H1 (cell line): ENCODE measurements around the gene DRC1. TPM values are rescaled to one million over a fixed set of nuclear protein-coding genes. Genes with fewer than 3 reads are reported as not detected.

Experiments
- CTCF ChIA-PET: fragments of 300-600 bp; sonication (Branson Sonifier 250); formaldehyde crosslinking; loops from one replicate; lab custom pipeline; 2021; ENCODE audit not compliant: partially characterized antibody; lab: Charles Lee
- POLR2A ChIA-PET: fragments of 300-600 bp; sonication (Branson Sonifier 250); formaldehyde crosslinking; loops from one replicate; lab custom pipeline; 2021; ENCODE audit warnings: inconsistent platforms; ENCODE audit not compliant: partially characterized antibody; lab: Charles Lee
- DNase-seq, 2 experiments: peaks; one replicate each; pipeline versions ENCODE4 v3.0.0 to v3.0.0-alpha.2; 2010 to 2022; ENCODE audit warnings: low spot score in 2 of 2, low read depth in 1 of 2, mixed read lengths in 1 of 2
- FAIRE-seq: peaks from 2 replicates; lab custom pipeline; 2011; peaks lifted over from hg19 to GRCh38; lab: Jason Lieb, UNC
- H2AFZ ChIP-seq: 2 replicates; pipeline ENCODE4 v1.8.1; 2012; ENCODE audit warnings: low read length, inconsistent platforms
- H2AK5ac ChIP-seq: 2 replicates; pipeline ENCODE4 v1.6.1; 2013; ENCODE audit warnings: low read depth, low read length
- H2BK120ac ChIP-seq: replicated peaks from 2 replicates; pipeline ENCODE3; 2013; ENCODE audit warnings: low read depth, low read length, inconsistent platforms
- H2BK12ac ChIP-seq: 2 replicates; pipeline ENCODE4 v1.6.1; 2013; ENCODE audit warnings: low read depth, low read length
- H2BK15ac ChIP-seq: 2 replicates; pipeline ENCODE4 v1.6.1; 2013; ENCODE audit warnings: low read length
- H2BK20ac ChIP-seq: 2 replicates; pipeline ENCODE4 v1.6.1; 2013; ENCODE audit warnings: low read length
- H2BK5ac ChIP-seq: 2 replicates; pipeline ENCODE4 v1.6.1; 2013; ENCODE audit warnings: low read depth, low read length
- H3K14ac ChIP-seq: 2 replicates; pipeline ENCODE4 v1.6.1; 2013; ENCODE audit warnings: inconsistent platforms; ENCODE audit not compliant: insufficient read length
- H3K18ac ChIP-seq: 2 replicates; pipeline ENCODE4 v1.6.1; 2013; ENCODE audit warnings: low read length; ENCODE audit errors: extremely low read depth
- H3K23ac ChIP-seq: 2 replicates; pipeline ENCODE4 v1.6.1; 2013; ENCODE audit warnings: inconsistent platforms; ENCODE audit not compliant: insufficient read length
- H3K23me2 ChIP-seq: 2 replicates; pipeline ENCODE4 v1.6.1; 2013; ENCODE audit warnings: low read depth, low read length
- H3K27ac ChIP-seq: 2 replicates; pipeline ENCODE4 v1.6.1; 2011; ENCODE audit warnings: low read depth, low read length, inconsistent platforms
- H3K27me3 ChIP-seq, 4 experiments: replicated peaks in 1 of 4; 1 replicate in 1 of 4; 2 replicates in 3 of 4; pipeline versions ENCODE4 v1.6.1 to v1.8.1; 2011 to 2013; ENCODE audit warnings: low read length in 3 of 4, mild to moderate bottlenecking in 3 of 4, inconsistent platforms in 2 of 4, mixed read lengths in 2 of 4, moderate library complexity in 1 of 4; ENCODE audit not compliant: control insufficient read depth in 3 of 4, insufficient read depth in 3 of 4; ENCODE audit errors: extremely low read depth in 1 of 4
- H3K36me3 ChIP-seq, 4 experiments: 2 replicates each; pipeline versions ENCODE4 v1.6.1 to v1.8.1; 2011 to 2013; ENCODE audit warnings: mild to moderate bottlenecking in 4 of 4, low read length in 3 of 4, moderate library complexity in 2 of 4, control low read depth in 1 of 4, inconsistent platforms in 1 of 4; ENCODE audit not compliant: insufficient read depth in 4 of 4, control insufficient read depth in 2 of 4
- H3K4ac ChIP-seq: replicated peaks from 2 replicates; pipeline ENCODE3; 2013; ENCODE audit warnings: low read length, low read depth, mixed read lengths, inconsistent platforms; ENCODE audit not compliant: insufficient read length
- H3K4me1 ChIP-seq, 4 experiments: replicated peaks in 1 of 4; 1 replicate in 1 of 4; 2 replicates in 3 of 4; pipeline versions ENCODE4 v1.6.1 to v1.8.1; 2011 to 2013; ENCODE audit warnings: low read length in 3 of 4, inconsistent platforms in 2 of 4, mixed read lengths in 1 of 4; ENCODE audit not compliant: insufficient read depth in 4 of 4, control insufficient read depth in 3 of 4
- H3K4me2 ChIP-seq, 2 experiments: 2 replicates each; pipeline versions ENCODE4 v1.6.1 to v1.8.1; 2011 to 2013; ENCODE audit warnings: low read depth in 2 of 2, low read length in 2 of 2, control low read depth in 1 of 2, inconsistent platforms in 1 of 2, mild to moderate bottlenecking in 1 of 2; ENCODE audit not compliant: insufficient read depth in 1 of 2
- H3K4me3 ChIP-seq, 4 experiments: fragments of 200-600, 300-600 bp in 1 of 4; sonication (generic), shearing (Covaris generic), sonication (Bioruptor Twin) in 1 of 4; 2 replicates each; pipeline versions ENCODE4 v1.5.1 to v1.8.1; 2011 to 2016; ENCODE audit warnings: low read length in 4 of 4, low read depth in 3 of 4, control low read depth in 2 of 4, inconsistent platforms in 2 of 4, mild to moderate bottlenecking in 2 of 4, mixed read lengths in 1 of 4, moderate library complexity in 1 of 4; ENCODE audit not compliant: insufficient read depth in 2 of 4; ENCODE audit errors: extremely low read depth in 1 of 4
- H3K56ac ChIP-seq: replicated peaks from 2 replicates; pipeline ENCODE3; 2013; ENCODE audit warnings: low read depth, mild to moderate bottlenecking, mixed read lengths, low read length, inconsistent platforms; ENCODE audit not compliant: insufficient read length
- H3K79me1 ChIP-seq: 2 replicates; pipeline ENCODE4 v1.6.1; 2013; ENCODE audit warnings: low read depth, low read length, control low read depth
- H3K79me2 ChIP-seq, 2 experiments: 2 replicates each; pipeline versions ENCODE4 v1.6.1 to v1.8.1; 2012 to 2013; ENCODE audit warnings: low read length in 2 of 2, mild to moderate bottlenecking in 2 of 2, inconsistent platforms in 1 of 2; ENCODE audit not compliant: insufficient read depth in 2 of 2, control insufficient read depth in 1 of 2
- H3K9ac ChIP-seq, 4 experiments: replicated peaks in 1 of 4; 1 replicate in 1 of 4; 2 replicates in 3 of 4; pipeline versions ENCODE4 v1.6.1 to v1.8.1; 2011 to 2013; ENCODE audit warnings: low read depth in 3 of 4, low read length in 3 of 4, control low read depth in 2 of 4, mild to moderate bottlenecking in 2 of 4, moderate library complexity in 2 of 4, inconsistent platforms in 1 of 4; ENCODE audit errors: extremely low read depth in 1 of 4
- H3K9me3 ChIP-seq, 2 experiments: 2 replicates each; pipeline versions ENCODE4 v1.6.1 to v1.8.1; 2012 to 2013; ENCODE audit warnings: mild to moderate bottlenecking in 2 of 2, moderate library complexity in 2 of 2, control low read depth in 1 of 2, inconsistent platforms in 1 of 2, low read depth in 1 of 2, low read length in 1 of 2, mixed read lengths in 1 of 2; ENCODE audit not compliant: insufficient read depth in 2 of 2
- H4K20me1 ChIP-seq, 2 experiments: replicated peaks in 1 of 2; 2 replicates each; pipeline versions ENCODE3 to v1.8.1; 2011 to 2013; ENCODE audit warnings: inconsistent platforms in 2 of 2, low read length in 2 of 2, mild to moderate bottlenecking in 1 of 2; ENCODE audit not compliant: insufficient read depth in 2 of 2, control insufficient read depth in 1 of 2
- H4K5ac ChIP-seq: 2 replicates; pipeline ENCODE4 v1.6.1; 2013; ENCODE audit warnings: low read length, low read depth, mixed read lengths, inconsistent platforms; ENCODE audit not compliant: insufficient read length
- H4K8ac ChIP-seq: 2 replicates; pipeline ENCODE4 v1.8.0; 2013; ENCODE audit warnings: mild to moderate bottlenecking, moderate library complexity, low read length, inconsistent platforms; ENCODE audit not compliant: insufficient read depth; ENCODE audit errors: extremely low read depth
- H4K91ac ChIP-seq: replicated peaks from 2 replicates; pipeline ENCODE3; 2013; ENCODE audit warnings: low read length, mixed read lengths, inconsistent platforms; ENCODE audit not compliant: insufficient read length
- NANOG ChIP-seq: IDR thresholded peaks from 2 replicates; pipeline ENCODE4 v1.6.1; 2011; ENCODE audit warnings: low read length, low read depth, mild to moderate bottlenecking, inconsistent platforms; ENCODE audit not compliant: insufficient read depth, poor library complexity, severe bottlenecking
- TEAD4 ChIP-seq: IDR thresholded peaks from 2 replicates; pipeline ENCODE4 v1.6.1; 2012; ENCODE audit warnings: low read depth, low read length, inconsistent platforms, mixed read lengths
- WGBS, 2 experiments: shearing (Covaris generic) in 1 of 2; methylation state at CpG; one replicate each; pipeline versions ENCODE4 v1.1.6 to v1.1.7; 2013 to 2015; ENCODE audit warnings: low lambda C conversion rate in 2 of 2, mixed read lengths in 2 of 2, inconsistent platforms in 1 of 2, low coverage in 1 of 2, missing lambda C conversion rate in 1 of 2; ENCODE audit not compliant: insufficient replicate concordance in 2 of 2, insufficient coverage in 1 of 2, insufficient read length in 1 of 2; ENCODE audit errors: extremely low coverage in 1 of 2, missing lambda C conversion rate in 1 of 2; 5-methylcytosine and 5-hydroxymethylcytosine counted together
- polyA plus RNA-seq, 7 experiments: library from polyadenylated mRNA; depleted of rRNA in 3 of 7; stranded (reverse) in 5 of 7; unstranded in 2 of 7; fragments of >200 nt in 5 of 7; fragments of 200-250 nt in 2 of 7; gene quantifications; 1 replicate in 5 of 7; 2 replicates in 1 of 7; 4 replicates in 1 of 7; pipeline versions ENCODE4 v1.2.1 to v1.2.3, GENCODE V29; 2011 to 2013; ENCODE audit warnings: missing spikeins in 2 of 7, mixed read lengths in 2 of 7
- total RNA-seq: library from RNA; stranded (reverse); fragmentation: NEBNext Ultra II Directional; extraction: Animal tissue kit (Norgen Biotek cat#: 25700); gene quantifications from 2 replicates; pipeline ENCODE4 v1.2.1, GENCODE V29; 2021

The DRC1 gene
- total and polyA plus RNA-seq, 2 of the 8 experiments (the other 6 are each of a cell fraction or from before 2014, with no cell fraction given) = 0.08 TPM; not detected in 1

GRCh38 chr2:26495705-26496297 is 94.1 kb downstream of the DRC1 start:
- ChIA-PET CTCF (interaction anchor here (0.8 to 5.1 kb wide), 6 partner anchors 8 to 66 kb away, joined by 3 to 37 read pairs (median 6); a partner anchor contains a TSS), POLR2A (interaction anchor here (1.1 to 1.2 kb wide), 2 partner anchors 8 to 9 kb away, joined by 5 read pairs; no protein-coding TSS in a partner anchor)
- H3K79me2 ChIP-seq = no peaks in the 10 kb centered on the region
- no peak overlapping the region for H4K8ac ChIP-seq
- no peak overlapping the region for H3K23ac ChIP-seq
- no peak overlapping the region for H3K4ac ChIP-seq
- H3K4me1 ChIP-seq = peaks cover 2 to 5% (median 3%) of the 10 kb centered on the region in 4 experiments; a peak in 4 of 7 replicates
- H2AFZ ChIP-seq = no peak overlapping the region
- TF ChIP-seq NANOG (no peak), TEAD4 (0 out of 2 replicates have a peak, but pooled peaks have one; percentile 35)
- H3K36me3 ChIP-seq = no peaks in the 10 kb centered on the region
- no peak overlapping the region for H3K14ac ChIP-seq
- no peak overlapping the region for H3K4me2 ChIP-seq
- H2BK12ac ChIP-seq = no peak overlapping the region
- H3K27me3 ChIP-seq = no peaks in the 10 kb centered on the region
- H3K9ac ChIP-seq = no peak overlapping the region
- no peak overlapping the region for H4K91ac ChIP-seq
- WGBS, 2 experiments = 70% methylated on average over 8 of the region's 8 CpGs; no CpG with 5 or more reads in 1 of the 2 experiments
- H2BK120ac ChIP-seq = no peak overlapping the region
- no peaks in the 10 kb centered on the region for H3K23me2 ChIP-seq
- H2BK5ac ChIP-seq = no peak overlapping the region
- 0 out of 2 replicates have a peak overlapping the region, but pooled peaks have one; percentile 29 for H2BK20ac ChIP-seq
- no peaks in the 10 kb centered on the region for H4K20me1 ChIP-seq
- DNase-seq (no peak), FAIRE-seq (no peak)
- H4K5ac ChIP-seq = no peak overlapping the region
- no peak overlapping the region for H3K18ac ChIP-seq
- H2BK15ac ChIP-seq = no peak overlapping the region
- no peaks in the 10 kb centered on the region for H3K9me3 ChIP-seq
- no peak overlapping the region for H2AK5ac ChIP-seq
- H3K4me3 ChIP-seq = no peak overlapping the region
- no peaks in the 10 kb centered on the region for H3K79me1 ChIP-seq
- no peak overlapping the region for H3K27ac ChIP-seq
- H3K56ac ChIP-seq = no peak overlapping the region
